Renal pelvis (tissue), 4 donors: Measurements from ENCODE around the gene CD63. TPM values are rescaled to one million over a fixed set of nuclear protein-coding genes. Genes with fewer than 3 reads are reported as not detected.

Experiments
- DNase-seq: peaks from one replicate; pipeline ENCODE4 v3.0.0-alpha.2; 2013
- polyA plus RNA-seq, 3 donors: library from polyadenylated mRNA; unstranded; fragments of 120-200 nt; gene quantifications; one replicate each; pipeline ENCODE4 v1.2.1, GENCODE V29; 2013; ENCODE audit not compliant: insufficient read length in 3 of 3

Gene CD63
- polyA plus RNA-seq, 3 donors, result 637 to 739 (median 680) TPM

GRCh38 chr12:55712700-55713415 lies 16.0 kb downstream of the CD63 start:
- DNase-seq, result no peak

GRCh38 chr12:55711786-55712553 lies 16.8 kb downstream of the CD63 start:
- no peak for DNase-seq

GRCh38 chr12:55708695-55709233 lies 20.0 kb downstream of the CD63 start:
- no peak for DNase-seq

GRCh38 chr12:55707841-55708694 lies 20.7 kb downstream of the CD63 start, which contains the start of gene ITGA7:
TSS of gene ITGA7 (minus strand) at chr12:55707904. CDS start at chr12:55707682, 222 bp downstream.
- no peak for DNase-seq

- no peak for DNase-seq
Observed at GRCh38 chr12:55707219-55707671, 21.6 kb downstream of the CD63 start.

GRCh38 chr12:55706568-55707218 lies 22.1 kb downstream of the CD63 start:
- DNase-seq, result no peak

GRCh38 chr12:55705782-55706402 lies 22.9 kb downstream of the CD63 start:
- no peak for DNase-seq

GRCh38 chr12:55704824-55705718 lies 23.7 kb downstream of the CD63 start:
- DNase-seq, result no peak

GRCh38 chr12:55703901-55704761 lies 24.7 kb downstream of the CD63 start:
- DNase-seq, result no peak

GRCh38 chr12:55703288-55703687 lies 25.5 kb downstream of the CD63 start:
- no peak for DNase-seq

- DNase-seq, result no peak
Observed at GRCh38 chr12:55702861-55703260, 25.9 kb downstream of the CD63 start.

- no peak for DNase-seq
Observed at GRCh38 chr12:55700255-55701018, 28.4 kb downstream of the CD63 start.

GRCh38 chr12:55699471-55700055 lies 29.2 kb downstream of the CD63 start:
- no peak for DNase-seq

GRCh38 chr12:55698965-55699364 lies 29.8 kb downstream of the CD63 start:
- no peak for DNase-seq

GRCh38 chr12:55698241-55698955 lies 30.4 kb downstream of the CD63 start:
- DNase-seq, result no peak

- no peak for DNase-seq
Observed at GRCh38 chr12:55697686-55698085, 31.1 kb downstream of the CD63 start.
